Endothelial cell of umbilical vein (primary cell): ENCODE results near the gene CLEC17A.

ENCODE experiments used
- CTCF ChIP-seq, 2 donors: IDR thresholded peaks; 1 replicate in 1 of 2; 2 replicates in 1 of 2; pipeline ENCODE4 v1.5.1; 2011; ENCODE audit warnings: low read length in 2 of 2, mild to moderate bottlenecking in 2 of 2, moderate library complexity in 2 of 2, control low read depth in 1 of 2, inconsistent platforms in 1 of 2, low read depth in 1 of 2; ENCODE audit not compliant: insufficient read depth in 1 of 2; ENCODE audit errors: extremely low read depth in 1 of 2
- POLR2AphosphoS5 ChIP-seq: IDR thresholded peaks from 2 replicates; pipeline ENCODE4 v1.6.1; 2012; ENCODE audit warnings: low read depth, mild to moderate bottlenecking, control low read depth, low read length, moderate library complexity; ENCODE audit not compliant: insufficient read depth

GRCh38 chr19:14580623-14581237 is 2.2 kb upstream of the CLEC17A start:
- no peak for TF ChIP-seq CTCF (IDR thresholded peaks at IDR 0.05; ENCODE audit: extremely low read depth in 1 of 2, insufficient read depth in 1 of 2, low read depth in 1 of 2, low read length in 2 of 2)
- no peak for TF ChIP-seq POLR2AphosphoS5
